Inflammatory macrophage treated with lipopolysaccharide for 4 hours (primary cell): ENCODE data around the gene FHOD3.

Source experiments
- DNase-seq: peaks from one replicate; pipeline ENCODE4 v3.0.0-alpha.2; 2020

FHOD3 gene

GRCh38 chr18:36387310-36387709 is 89.8 kb downstream of the FHOD3 start:
- DNase-seq, result no peak

DNA sequence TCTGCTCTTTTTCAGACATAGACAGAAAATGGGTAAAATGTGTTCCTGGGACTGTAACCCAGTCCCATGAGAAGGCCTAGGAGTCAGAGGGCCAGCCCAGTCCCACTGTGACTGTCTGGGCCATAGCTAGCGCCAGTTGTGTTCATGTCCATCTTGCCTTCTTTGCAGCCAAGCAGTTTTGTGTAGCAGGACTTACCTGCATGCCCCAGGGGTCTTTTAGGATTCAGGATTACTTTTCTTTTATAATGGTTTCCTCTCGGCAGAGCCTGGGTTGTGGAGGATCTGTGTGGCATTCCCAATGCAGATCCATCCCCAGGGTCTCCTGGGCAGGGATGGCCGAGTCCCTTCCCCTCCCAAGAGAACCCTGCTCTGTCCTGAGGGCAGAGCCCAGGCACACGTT is 90.8 kb downstream of the FHOD3 start:
- DNase-seq, result no peak

DNA sequence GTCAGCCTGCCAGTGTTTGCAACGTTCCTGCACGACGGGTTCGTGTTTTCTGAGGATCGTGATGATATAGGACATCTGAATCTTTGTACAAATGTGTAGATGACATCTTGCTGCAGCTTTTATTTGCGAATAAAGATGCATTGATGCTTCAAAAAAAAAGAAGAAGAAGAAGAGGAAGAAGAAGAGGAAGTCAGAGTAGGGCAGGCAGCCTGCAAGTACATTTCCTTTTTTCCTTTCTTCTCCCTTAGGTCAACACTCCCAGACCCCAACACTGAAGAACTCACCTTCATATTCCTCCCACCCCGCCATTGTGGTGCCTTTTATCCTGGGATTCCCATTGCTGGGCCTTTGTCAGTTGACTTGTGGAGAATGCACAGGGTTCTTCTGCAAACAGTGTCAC is 91.5 kb downstream of the FHOD3 start:
- no peak for DNase-seq

GRCh38 chr18:36389811-36390581 is 92.5 kb downstream of the FHOD3 start:
- DNase-seq, result no peak

- no peak for DNase-seq
Measured at GRCh38 chr18:36391426-36392145, 94.1 kb downstream of the FHOD3 start.

- no peak for DNase-seq
Measured at GRCh38 chr18:36392164-36392978, 94.9 kb downstream of the FHOD3 start.

DNA sequence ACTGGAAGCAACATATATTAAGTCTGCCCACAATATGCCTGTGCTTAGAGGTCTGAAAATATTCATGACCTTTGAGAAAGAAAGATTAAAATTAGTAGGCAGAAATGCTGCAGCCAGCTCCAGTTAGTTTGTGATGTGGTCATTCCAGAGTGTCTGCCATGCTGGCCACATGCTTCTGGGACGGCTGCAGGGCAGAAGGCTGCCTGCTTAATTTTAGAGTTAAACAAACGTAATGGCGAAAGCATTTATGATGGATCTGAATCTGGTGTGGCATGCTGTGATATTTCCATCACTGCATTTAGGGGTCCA is 95.4 kb downstream of the FHOD3 start:
- no peak for DNase-seq

GRCh38 chr18:36394486-36394885 is 97.0 kb downstream of the FHOD3 start:
- no peak for DNase-seq

- no peak for DNase-seq
Measured at GRCh38 chr18:36396190-36396589, 98.7 kb downstream of the FHOD3 start.

DNA sequence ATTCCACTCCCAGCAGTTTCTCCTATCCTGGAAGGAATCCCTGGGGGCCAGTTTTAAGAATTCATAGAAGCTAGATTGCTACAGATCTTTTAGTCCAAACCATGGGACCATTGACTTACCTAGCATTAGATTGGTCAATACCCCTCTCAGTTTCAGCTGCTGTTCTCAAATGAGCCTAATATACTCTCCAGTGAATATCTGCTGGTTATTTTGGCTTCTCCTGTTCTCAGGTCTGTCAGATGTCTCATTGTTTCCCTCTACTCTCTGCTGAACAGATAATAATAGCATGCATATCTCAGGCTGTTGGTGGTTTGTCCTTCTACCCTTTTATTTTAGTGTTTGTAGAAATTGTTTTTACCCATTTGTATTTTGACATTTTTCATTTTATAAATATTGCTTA is 99.5 kb downstream of the FHOD3 start:
- DNase-seq, result no peak

DNA sequence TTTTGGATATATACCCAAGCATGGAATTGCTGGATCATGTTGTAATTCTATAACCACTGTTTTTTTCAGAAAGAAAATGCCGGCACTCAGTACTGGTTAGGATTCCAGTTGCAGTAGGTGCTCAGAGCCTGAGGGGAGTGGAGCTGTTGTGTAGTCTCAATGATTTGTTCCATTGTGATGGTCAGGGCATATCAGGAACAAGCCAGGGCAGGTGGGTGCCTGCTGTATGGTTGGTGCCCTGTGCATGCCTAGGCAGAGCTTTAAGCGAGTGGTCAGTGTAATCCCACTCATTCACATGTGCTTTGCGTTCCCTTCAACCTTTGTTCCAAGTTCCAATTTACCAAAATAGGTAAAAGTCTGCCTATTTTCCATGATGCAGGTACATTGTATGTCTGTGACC is 100.9 kb downstream of the FHOD3 start:
- DNase-seq, result no peak

GRCh38 chr18:36399055-36399454 is 101.5 kb downstream of the FHOD3 start:
- no peak for DNase-seq

DNA sequence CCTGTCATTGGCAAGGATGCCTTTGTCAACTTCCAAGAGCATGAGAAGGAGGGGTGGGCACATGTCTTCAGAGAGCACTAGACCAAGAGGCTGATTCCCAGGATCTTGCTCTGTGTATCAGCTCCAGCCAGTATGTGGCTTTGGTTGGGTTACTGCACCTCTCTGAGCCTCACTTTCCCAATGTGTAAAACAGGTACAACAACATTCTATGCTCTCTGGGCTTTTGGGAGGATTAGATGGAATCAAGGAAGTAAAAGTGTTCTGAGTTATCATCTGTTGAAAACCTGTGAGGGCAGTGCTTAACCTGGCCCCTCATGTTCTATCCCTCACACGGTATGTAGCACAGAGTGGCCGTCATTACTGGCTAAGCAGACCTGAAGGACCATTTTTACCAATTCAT is 103.9 kb downstream of the FHOD3 start:
- DNase-seq, result no peak

GRCh38 chr18:36402765-36403396 is 105.4 kb downstream of the FHOD3 start:
- DNase-seq, result no peak

- no peak for DNase-seq
Measured at GRCh38 chr18:36403896-36404820, 106.6 kb downstream of the FHOD3 start.

DNA sequence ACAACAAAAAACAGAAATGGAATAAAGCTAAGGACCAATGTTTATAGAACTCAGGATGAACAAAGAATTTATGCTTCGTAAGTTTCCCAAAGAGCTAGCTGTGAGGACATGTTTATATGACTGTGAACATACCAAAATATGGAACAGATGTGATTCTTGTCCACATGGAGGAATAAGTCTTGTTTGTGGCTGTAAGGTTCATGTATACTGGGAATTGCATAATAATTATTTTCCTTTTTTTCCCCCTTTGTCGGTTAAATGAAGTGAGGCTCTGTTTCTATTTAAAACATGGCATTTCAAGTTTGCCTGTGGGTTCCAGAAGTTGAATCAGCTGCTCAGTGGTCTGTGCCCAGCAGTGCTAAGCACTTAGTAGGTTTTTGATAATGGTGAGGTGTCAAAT is 108.1 kb downstream of the FHOD3 start:
- no peak for DNase-seq

GRCh38 chr18:36406805-36407204 is 109.3 kb downstream of the FHOD3 start:
- no peak for DNase-seq

DNA sequence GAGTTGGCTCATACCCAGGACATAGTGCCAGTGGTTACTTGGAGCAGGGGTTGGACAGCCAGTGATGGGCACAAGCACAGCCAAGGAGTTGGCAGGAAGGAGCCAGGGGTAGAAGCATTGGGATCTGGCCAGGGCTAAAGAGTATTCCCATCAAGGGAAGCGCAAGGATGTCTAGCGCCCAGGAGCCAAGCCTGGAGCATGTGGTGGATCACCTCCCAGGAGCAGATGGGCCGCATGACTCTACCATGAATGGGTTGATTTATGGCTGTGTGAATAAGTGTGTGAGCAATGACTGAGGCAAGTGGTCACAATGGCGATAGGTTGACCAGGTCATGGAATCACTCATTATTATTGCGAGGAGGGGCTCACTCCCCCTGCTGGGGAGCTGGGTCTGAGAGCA is 111.1 kb downstream of the FHOD3 start:
- no peak for DNase-seq

DNA sequence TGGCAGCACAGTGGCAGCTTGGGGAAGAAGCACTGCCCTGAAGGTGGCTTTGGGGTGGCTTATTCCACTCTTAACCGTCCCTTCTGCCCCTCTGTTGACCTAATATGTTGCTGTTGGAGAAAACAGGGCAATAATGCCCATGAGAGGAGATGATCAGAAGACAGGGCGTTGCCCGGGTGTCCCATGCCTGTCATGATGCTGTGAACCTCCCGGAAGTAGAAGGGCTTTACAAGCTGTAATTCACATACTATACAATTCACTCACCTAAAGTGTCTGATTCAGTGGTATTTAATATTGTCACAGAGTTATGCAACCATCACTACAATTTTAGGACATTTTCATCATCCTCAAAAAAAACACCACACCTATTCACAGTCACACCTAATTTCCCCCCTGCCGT is 112.3 kb downstream of the FHOD3 start:
- DNase-seq, result no peak

DNA sequence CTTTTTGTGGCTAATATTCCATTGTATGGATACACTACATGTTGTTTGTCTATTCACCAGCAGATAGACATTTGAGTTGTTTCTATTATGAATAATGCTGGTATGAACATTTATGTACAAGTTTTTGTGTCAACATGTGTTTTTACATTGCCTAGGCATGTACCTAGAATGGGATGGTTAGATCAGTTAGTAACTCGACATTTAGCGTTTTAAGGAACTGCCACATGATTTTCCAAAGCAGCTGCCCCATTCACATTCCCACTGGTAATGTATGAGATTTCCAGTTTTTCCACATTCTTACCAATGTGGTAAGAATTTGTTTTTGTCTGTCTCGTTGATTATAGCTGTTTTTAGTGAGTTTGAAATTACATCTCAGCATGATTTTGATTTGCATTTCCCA is 112.8 kb downstream of the FHOD3 start:
- no peak for DNase-seq

GRCh38 chr18:36411745-36412168 is 114.2 kb downstream of the FHOD3 start:
- DNase-seq, result no peak

DNA sequence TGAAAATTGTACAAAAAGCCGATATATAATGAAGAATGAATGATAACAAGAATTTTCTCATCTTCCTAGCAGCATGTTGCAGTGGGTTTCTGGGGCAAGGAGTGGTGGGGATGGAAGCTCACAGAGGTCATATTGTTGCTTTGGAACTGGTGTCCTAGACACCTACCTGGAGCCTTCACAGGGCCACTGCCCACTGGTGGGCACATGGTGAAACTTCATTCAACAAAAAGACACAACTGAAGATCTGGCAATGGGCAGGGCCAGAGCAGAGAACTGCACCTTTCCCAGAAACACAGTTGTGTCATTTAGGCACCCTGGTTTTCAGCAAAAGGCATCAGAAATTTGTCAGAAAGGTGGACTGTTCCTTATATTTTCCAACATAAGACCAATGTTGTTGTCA is 115.3 kb downstream of the FHOD3 start:
- no peak for DNase-seq
